ENCODE measurements around the gene TAOK1.
"Not testable (repeated sequence)": the region's sequence is repeated elsewhere in the genome, so short reads cannot be mapped to it uniquely, and the experiment has no call there.

TAOK1 gene

GRCh38 chr17:29434550-29434949, 44.4 kb downstream of the TAOK1 start:
- DNase-seq (no peak), ATAC-seq (replicated peaks) (no peak)
- Mint-ChIP-seq H3K9me3 (no peaks in the 10 kb centered on the region), H3K27ac (peak overlapping the region in 1 of 2 donors; percentile 39), H3K4me3 (no peak overlapping the region), H3K4me1 (ENCODE audit: low read depth in 2 of 2) (peaks cover 9 to 33% of the 10 kb centered on the region in 2 donors), H3K36me3 (ENCODE audit: insufficient read depth) (peaks cover 3% of the 10 kb centered on the region), H3K27me3 (no peaks in the 10 kb centered on the region)

- Mint-ChIP-seq H3K9me3 (no peaks in the 10 kb centered on the region), H3K4me3 (no peak overlapping the region), H3K27me3 (no peaks in the 10 kb centered on the region), H3K27ac (peak overlapping the region; percentile 23 to 27), H3K4me1 (ENCODE audit: low read depth in 2 of 2) (peaks cover 27 to 57% of the 10 kb centered on the region in 2 donors), H3K36me3 (ENCODE audit: insufficient read depth) (peaks cover 16% of the 10 kb centered on the region)
- DNase-seq (no peak), ATAC-seq (replicated peaks) (no peak)
Measured at GRCh38 chr17:29442451-29442850, 52.3 kb downstream of the TAOK1 start.

- H3K27me3 Mint-ChIP-seq, result no peaks in the 10 kb centered on the region
Measured at GRCh38 chr17:29443041-29443739, 53.0 kb downstream of the TAOK1 start.

GRCh38 chr17:29444589-29444988, 54.4 kb downstream of the TAOK1 start:
- Mint-ChIP-seq H3K9me3 (no peaks in the 10 kb centered on the region), H3K27ac (no peak overlapping the region), H3K4me3 (no peak overlapping the region), H3K36me3 (ENCODE audit: insufficient read depth) (peaks cover 16% of the 10 kb centered on the region), H3K27me3 (no peaks in the 10 kb centered on the region), H3K4me1 (ENCODE audit: low read depth in 2 of 2) (peaks cover 32 to 72% of the 10 kb centered on the region in 2 donors)
- no peak for DNase-seq
- no peak for ATAC-seq (replicated peaks)

More at GRCh38 chr17:29443041-29443739, 53.0 kb downstream of the TAOK1 start:
- DNase-seq, result no peak
- peaks cover 30 to 62% of the 10 kb centered on the region in 2 donors for H3K4me1 Mint-ChIP-seq (ENCODE audit: low read depth in 2 of 2)
- H3K27ac Mint-ChIP-seq, result peak overlapping the region in 1 of 2 donors; percentile 23
- H3K36me3 Mint-ChIP-seq (ENCODE audit: insufficient read depth), result peaks cover 16% of the 10 kb centered on the region
- no peak for ATAC-seq (replicated peaks)
- H3K9me3 Mint-ChIP-seq, result no peaks in the 10 kb centered on the region
- H3K4me3 Mint-ChIP-seq, result no peak overlapping the region

GRCh38 chr17:29445844-29446243, 55.7 kb downstream of the TAOK1 start:
- no peaks in the 10 kb centered on the region for H3K27me3 Mint-ChIP-seq
- peaks cover 11% of the 10 kb centered on the region for H3K36me3 Mint-ChIP-seq (ENCODE audit: insufficient read depth)
- DNase-seq (no peak), ATAC-seq (replicated peaks) (no peak)
- H3K27ac Mint-ChIP-seq, result peak overlapping the region; percentile 50 to 75
- no peak overlapping the region for H3K4me3 Mint-ChIP-seq
- H3K9me3 Mint-ChIP-seq, result no peaks in the 10 kb centered on the region
- peaks cover 34 to 74% of the 10 kb centered on the region in 2 donors for H3K4me1 Mint-ChIP-seq (ENCODE audit: low read depth in 2 of 2)

GRCh38 chr17:29449865-29450671, 59.9 kb downstream of the TAOK1 start:
- no peak overlapping the region for H3K4me3 Mint-ChIP-seq
- peaks cover 39% of the 10 kb centered on the region for H3K36me3 Mint-ChIP-seq (ENCODE audit: insufficient read depth)
- no peaks in the 10 kb centered on the region for H3K9me3 Mint-ChIP-seq
- peaks cover 17 to 50% of the 10 kb centered on the region in 2 donors for H3K4me1 Mint-ChIP-seq (ENCODE audit: low read depth in 2 of 2)
- ATAC-seq (replicated peaks) (no peak), DNase-seq (no peak)
- H3K27me3 Mint-ChIP-seq, result no peaks in the 10 kb centered on the region
- peak overlapping the region; percentile 2 to 36 for H3K27ac Mint-ChIP-seq

GRCh38 chr17:29451121-29451742, 61.1 kb downstream of the TAOK1 start:
- H3K36me3 Mint-ChIP-seq (ENCODE audit: insufficient read depth), result peaks cover 49% of the 10 kb centered on the region
- DNase-seq, result no peak
- peaks cover 16 to 48% of the 10 kb centered on the region in 2 donors for H3K4me1 Mint-ChIP-seq (ENCODE audit: low read depth in 2 of 2)
- no peak overlapping the region for H3K4me3 Mint-ChIP-seq
- ATAC-seq (replicated peaks), result no peak
- no peaks in the 10 kb centered on the region for H3K9me3 Mint-ChIP-seq
- peak overlapping the region in 1 of 2 donors; percentile 36 for H3K27ac Mint-ChIP-seq
- no peaks in the 10 kb centered on the region for H3K27me3 Mint-ChIP-seq

GRCh38 chr17:29458066-29458465, 67.9 kb downstream of the TAOK1 start:
- no peaks in the 10 kb centered on the region for H3K9me3 Mint-ChIP-seq
- ATAC-seq (replicated peaks) (no peak), DNase-seq (no peak)
- H3K27me3 Mint-ChIP-seq, result no peaks in the 10 kb centered on the region
- H3K27ac Mint-ChIP-seq, result peak overlapping the region; percentile 54 to 78
- H3K4me1 Mint-ChIP-seq (ENCODE audit: low read depth in 2 of 2), result peaks cover 18 to 35% of the 10 kb centered on the region in 2 donors
- no peak overlapping the region for H3K4me3 Mint-ChIP-seq
- peaks cover 39% of the 10 kb centered on the region for H3K36me3 Mint-ChIP-seq (ENCODE audit: insufficient read depth)

GRCh38 chr17:29461483-29462206, 71.5 kb downstream of the TAOK1 start:
- DNase-seq (no peak), ATAC-seq (replicated peaks) (no peak)
- peaks cover 42% of the 10 kb centered on the region for H3K36me3 Mint-ChIP-seq (ENCODE audit: insufficient read depth)
- peak overlapping the region; percentile 45 to 60 for H3K27ac Mint-ChIP-seq
- peaks cover 12 to 21% of the 10 kb centered on the region in 2 donors for H3K4me1 Mint-ChIP-seq (ENCODE audit: low read depth in 2 of 2)
- no peaks in the 10 kb centered on the region for H3K9me3 Mint-ChIP-seq
- H3K27me3 Mint-ChIP-seq, result no peaks in the 10 kb centered on the region
- no peak overlapping the region for H3K4me3 Mint-ChIP-seq

GRCh38 chr17:29469276-29469675, 79.1 kb downstream of the TAOK1 start:
- ATAC-seq (replicated peaks), result no peak
- no peak overlapping the region for H3K4me3 Mint-ChIP-seq
- no peaks in the 10 kb centered on the region for H3K27me3 Mint-ChIP-seq
- H3K27ac Mint-ChIP-seq, result no peak overlapping the region
- DNase-seq, result no peak
- H3K36me3 Mint-ChIP-seq (ENCODE audit: insufficient read depth), result peaks cover 58% of the 10 kb centered on the region
- H3K4me1 Mint-ChIP-seq (ENCODE audit: low read depth in 2 of 2), result peaks cover 0 to 2% of the 10 kb centered on the region in 2 donors
- H3K9me3 Mint-ChIP-seq, result no peaks in the 10 kb centered on the region

- peaks cover 24% of the 10 kb centered on the region for H3K36me3 Mint-ChIP-seq (ENCODE audit: insufficient read depth)
- H3K27ac Mint-ChIP-seq, result peak overlapping the region in 1 of 2 donors; percentile 23
- H3K27me3 Mint-ChIP-seq; H3K4me1 Mint-ChIP-seq (ENCODE audit: low read depth in 2 of 2); H3K4me3 Mint-ChIP-seq; H3K9me3 Mint-ChIP-seq; ATAC-seq (replicated peaks); DNase-seq: not testable (repeated sequence)
Measured at GRCh38 chr17:29473437-29473836, 83.3 kb downstream of the TAOK1 start.

- ATAC-seq (replicated peaks) (no peak), DNase-seq (no peak)
- Mint-ChIP-seq H3K27ac (peak overlapping the region in 1 of 2 donors; percentile 23), H3K4me3 (no peak overlapping the region), H3K27me3 (no peaks in the 10 kb centered on the region), H3K4me1 (ENCODE audit: low read depth in 2 of 2) (peaks cover 0 to 2% of the 10 kb centered on the region in 2 donors), H3K9me3 (no peaks in the 10 kb centered on the region), H3K36me3 (ENCODE audit: insufficient read depth) (peaks cover 21% of the 10 kb centered on the region)
Measured at GRCh38 chr17:29474297-29474696, 84.1 kb downstream of the TAOK1 start.

- Mint-ChIP-seq H3K9me3 (no peaks in the 10 kb centered on the region), H3K36me3 (ENCODE audit: insufficient read depth) (peaks cover 25% of the 10 kb centered on the region), H3K27ac (no peak overlapping the region), H3K27me3 (no peaks in the 10 kb centered on the region), H3K4me3 (no peak overlapping the region), H3K4me1 (ENCODE audit: low read depth in 2 of 2) (peaks cover 0 to 2% of the 10 kb centered on the region in 2 donors)
- no peak for DNase-seq
- ATAC-seq (replicated peaks), result no peak
Measured at GRCh38 chr17:29475891-29476290, 85.7 kb downstream of the TAOK1 start.

All from effector memory CD8-positive, alpha-beta T cell (primary cell).